H1 (cell line): ENCODE measurements around the gene AHI1. TPM values are rescaled to one million over a fixed set of nuclear protein-coding genes. Genes with fewer than 3 reads are reported as not detected.

ENCODE experiments used
- JUN ChIP-seq: IDR thresholded peaks from 2 replicates; pipeline ENCODE4 v1.6.1; 2011; ENCODE audit warnings: low read depth, mild to moderate bottlenecking, improper control_type of control experiment, low read length
- PHF8 ChIP-seq: fragments of 200-600 bp; sonication (generic); conservative IDR thresholded peaks from 2 replicates; pipeline ENCODE4 v1.7.1; 2012; ENCODE audit warnings: low read depth, mild to moderate bottlenecking, inconsistent platforms, low read length, moderate library complexity
- RFX5 ChIP-seq: IDR thresholded peaks from 2 replicates; pipeline ENCODE4 v1.6.1; 2011; ENCODE audit warnings: low read depth, low read length, improper control_type of control experiment, borderline replicate concordance
- RNF2 ChIP-seq: fragments of 200-900, 300-1000 bp; sonication (generic); IDR thresholded peaks from 2 replicates; pipeline ENCODE4 v1.7.1; 2016; ENCODE audit warnings: borderline replicate concordance, low read depth, mild to moderate bottlenecking, antibody characterized with exemption, low read length; ENCODE audit not compliant: poor library complexity, severe bottlenecking; ENCODE audit errors: missing control alignments
- TAF7 ChIP-seq: optimal IDR thresholded peaks from 2 replicates; pipeline ENCODE3; 2011; ENCODE audit warnings: low read depth, mild to moderate bottlenecking, inconsistent platforms, low read length, moderate library complexity, borderline replicate concordance
- TBP ChIP-seq: IDR thresholded peaks from 2 replicates; pipeline ENCODE4 v1.6.1; 2011; ENCODE audit warnings: low read depth, low read length, improper control_type of control experiment
- polyA plus RNA-seq, 7 experiments: library from polyadenylated mRNA; depleted of rRNA in 3 of 7; stranded (reverse) in 5 of 7; unstranded in 2 of 7; fragments of >200 nt in 5 of 7; fragments of 200-250 nt in 2 of 7; gene quantifications; 1 replicate in 5 of 7; 2 replicates in 1 of 7; 4 replicates in 1 of 7; pipeline versions ENCODE4 v1.2.1 to v1.2.3, GENCODE V29; 2011 to 2013; ENCODE audit warnings: missing spikeins in 2 of 7, mixed read lengths in 2 of 7
- total RNA-seq: library from RNA; stranded (reverse); fragmentation: NEBNext Ultra II Directional; extraction: Animal tissue kit (Norgen Biotek cat#: 25700); gene quantifications from 2 replicates; pipeline ENCODE4 v1.2.1, GENCODE V29; 2021

AHI1 gene
- total and polyA plus RNA-seq, 2 of the 8 experiments (the other 6 are each of a cell fraction or from before 2014, with no cell fraction given): 4.2 to 19.6 TPM

- TF ChIP-seq RFX5 (no peak), RNF2 (no peak), PHF8 (no peak), TAF7 (no peak), JUN (no peak), TBP (no peak)
Measured at GRCh38 chr6:135438907-135439535, 58.5 kb downstream of the AHI1 start (continued).
